Activated CD8-positive, alpha-beta memory T cell treated with anti-CD3 and anti-CD28 coated beads for 4 hours (primary cell): Measurements from ENCODE around the gene MBNL1.

Experiments
- DNase-seq, 2 donors: peaks; one replicate each; pipeline ENCODE4 v3.0.0-alpha.2; 2020; ENCODE audit warnings: low read depth in 2 of 2

Gene MBNL1

DNA sequence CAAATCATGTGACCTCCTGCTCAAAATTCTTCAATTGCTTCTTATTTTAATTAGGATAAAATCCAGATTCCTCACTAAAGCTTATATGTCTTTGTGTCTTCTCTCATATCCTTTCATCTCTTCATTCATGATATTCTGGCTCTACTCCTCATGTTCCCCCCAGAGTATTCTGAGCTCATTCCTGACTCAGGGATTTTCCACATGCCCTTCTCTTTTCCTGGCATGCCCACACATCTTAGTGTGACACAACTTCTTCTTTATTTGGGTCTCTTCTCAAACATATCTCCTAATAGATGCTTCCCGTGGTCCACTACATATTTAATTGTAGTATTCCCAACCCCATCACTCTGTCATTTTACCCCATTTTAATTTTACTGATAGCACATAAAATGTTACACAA, 15.2 kb upstream of the MBNL1 start:
- no peak for DNase-seq

DNA sequence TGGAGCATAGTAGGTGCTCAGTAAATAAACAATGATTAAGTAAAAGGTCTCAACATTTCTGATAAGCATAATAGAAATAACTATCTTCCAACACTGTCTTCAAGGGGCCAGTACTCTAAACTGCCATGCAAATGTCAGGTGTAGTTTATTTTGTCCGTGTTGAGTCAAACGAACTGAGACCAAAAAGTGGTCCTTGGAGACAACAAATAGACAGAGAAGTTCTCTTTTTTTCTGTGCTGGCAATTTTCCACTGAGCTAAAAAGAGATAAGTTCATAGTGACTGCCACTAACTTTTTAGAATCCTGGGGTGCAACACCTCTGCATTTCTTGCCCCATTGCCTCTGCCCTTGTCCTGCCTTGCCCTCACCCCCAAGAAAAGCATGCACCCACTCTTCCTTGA, 14.7 kb upstream of the MBNL1 start:
- no peak for DNase-seq

DNA sequence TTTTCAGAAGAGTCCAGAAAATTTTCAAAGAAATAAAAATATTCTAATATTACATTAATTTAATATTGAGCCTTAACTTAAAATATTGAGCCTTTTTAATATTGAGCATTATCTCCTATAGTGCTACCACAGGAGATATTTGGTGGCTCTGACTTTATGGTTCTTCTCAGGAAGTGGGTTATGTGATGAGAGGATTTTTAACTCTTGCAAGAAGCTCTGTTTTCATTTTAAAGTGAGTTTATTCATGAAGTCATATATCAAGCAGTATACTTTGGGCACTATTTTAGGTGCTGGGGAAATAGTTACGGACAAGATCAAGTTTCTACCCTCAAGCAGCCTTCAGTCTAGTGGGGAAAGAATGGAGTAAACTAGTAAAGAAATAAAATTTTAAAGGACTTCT, 13.4 kb upstream of the MBNL1 start:
- DNase-seq, result no peak

DNA sequence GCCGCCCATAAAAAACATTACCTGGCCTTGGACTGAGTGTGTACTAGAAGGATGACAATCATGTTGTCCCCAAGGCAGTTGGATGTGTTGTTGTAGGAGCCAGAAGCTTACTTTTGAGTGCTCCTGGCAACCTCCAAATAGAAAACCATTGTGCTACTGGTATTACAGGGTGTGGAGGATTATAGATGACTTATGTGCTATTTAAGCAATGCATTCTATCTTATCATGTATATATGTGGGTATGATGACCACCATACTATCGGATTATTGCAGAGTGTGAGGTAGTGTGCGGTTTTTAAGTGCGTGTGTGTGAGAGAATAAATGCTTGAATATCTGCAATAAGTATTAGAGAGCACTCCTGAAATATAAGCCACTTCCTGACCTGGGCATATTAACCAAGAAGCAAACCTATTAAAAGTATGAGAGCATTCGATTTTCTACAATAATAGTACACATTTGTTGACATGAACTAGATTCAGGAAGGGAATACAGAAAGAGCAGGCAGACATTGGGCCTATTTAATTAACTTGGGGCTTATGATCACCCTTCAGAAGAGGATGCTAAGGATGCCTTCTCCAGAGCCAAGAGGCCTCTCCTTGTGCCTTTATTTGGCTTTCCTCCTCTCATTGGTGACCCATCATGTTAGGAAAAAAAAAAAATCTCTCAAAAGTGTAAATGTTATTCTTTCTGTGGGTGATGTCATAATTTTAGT, 11.7 kb upstream of the MBNL1 start:
- DNase-seq, result no peak

DNA sequence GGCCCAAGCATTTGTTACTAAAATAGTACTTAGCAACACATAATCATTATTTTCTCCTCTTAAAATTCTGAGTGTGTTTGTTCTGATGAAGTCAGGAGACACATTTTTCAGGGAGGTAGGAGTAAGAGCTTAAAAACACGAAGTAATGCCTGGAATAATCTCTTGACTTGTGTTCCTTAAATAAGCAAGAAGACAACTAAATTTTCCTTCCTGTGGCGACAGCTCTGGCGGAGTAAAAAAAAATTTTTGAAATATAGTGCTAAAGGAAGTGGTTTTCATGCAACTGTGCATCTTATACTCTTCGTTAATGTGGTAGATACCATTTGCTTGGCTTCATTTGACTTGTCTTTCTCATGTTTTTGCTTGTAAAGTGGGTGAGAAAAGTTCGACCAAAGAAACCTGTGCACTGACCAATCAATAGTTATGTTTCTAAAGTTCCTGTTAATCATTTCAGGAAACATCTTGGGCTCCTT, 11.1 kb upstream of the MBNL1 start:
- DNase-seq, result no peak

DNA sequence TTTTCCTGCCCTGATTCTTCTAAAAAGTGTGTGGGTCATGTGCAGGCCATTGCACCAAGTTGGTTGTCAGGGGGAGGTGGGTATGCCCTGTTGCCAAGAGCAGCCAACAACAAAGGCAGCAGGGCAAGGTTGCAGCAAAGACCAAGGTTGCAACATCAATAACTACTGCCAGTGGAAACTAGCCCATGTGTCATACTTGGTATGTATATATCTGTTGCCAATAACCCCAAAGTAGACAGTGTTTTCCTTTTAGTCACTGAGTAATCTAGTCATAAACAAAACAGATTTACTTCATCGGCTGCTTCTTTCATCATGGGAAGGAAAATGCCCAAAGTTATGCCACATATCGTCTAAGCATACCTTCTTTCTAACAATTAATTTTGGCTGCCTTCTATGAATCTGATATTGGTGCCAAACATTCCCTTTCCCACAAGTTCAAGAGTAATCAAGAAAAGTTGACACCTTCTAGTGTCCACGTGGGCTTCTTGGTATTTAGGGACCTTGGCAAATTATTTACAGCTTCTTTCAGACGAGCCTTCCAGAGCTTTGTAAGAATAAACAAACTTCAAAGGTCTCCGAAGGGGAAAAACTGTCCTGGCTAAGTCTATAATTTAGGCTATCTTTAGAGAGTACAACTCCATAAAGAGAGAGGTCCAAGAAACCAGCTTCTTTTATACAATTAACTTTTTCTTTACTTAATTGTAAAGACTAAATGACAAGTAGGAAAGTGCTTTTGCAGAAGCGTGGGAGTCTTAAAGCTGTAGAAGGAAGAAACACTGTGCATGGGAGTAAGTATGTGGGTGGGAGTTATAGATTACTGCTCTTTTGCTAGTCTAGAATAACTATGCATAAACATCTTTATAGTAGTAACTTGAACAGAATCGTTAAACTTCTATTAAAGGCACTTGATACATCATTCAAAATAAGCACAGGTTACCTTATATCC, 10.0 kb upstream of the MBNL1 start:
- peak in 1 of 2 donors; percentile 37 for DNase-seq

DNA sequence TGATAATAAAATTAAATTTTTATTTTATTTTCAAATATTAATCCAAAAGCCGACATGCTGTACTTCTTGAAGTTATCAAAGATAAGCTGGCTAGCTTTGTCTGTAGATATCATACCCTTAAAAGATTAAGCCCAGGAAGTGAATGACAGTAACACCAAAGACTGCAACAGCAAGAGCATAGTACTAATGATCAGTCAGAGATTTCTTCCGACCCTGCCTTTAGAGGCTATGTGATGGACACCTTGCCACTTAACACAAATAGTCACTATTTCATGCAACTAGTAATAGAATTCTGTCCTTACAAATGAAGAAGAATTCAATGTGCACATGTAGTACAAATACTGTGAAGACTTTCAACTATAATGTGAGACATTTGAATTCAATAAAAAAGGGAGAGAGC, 9.3 kb upstream of the MBNL1 start:
- DNase-seq, result no peak

DNA sequence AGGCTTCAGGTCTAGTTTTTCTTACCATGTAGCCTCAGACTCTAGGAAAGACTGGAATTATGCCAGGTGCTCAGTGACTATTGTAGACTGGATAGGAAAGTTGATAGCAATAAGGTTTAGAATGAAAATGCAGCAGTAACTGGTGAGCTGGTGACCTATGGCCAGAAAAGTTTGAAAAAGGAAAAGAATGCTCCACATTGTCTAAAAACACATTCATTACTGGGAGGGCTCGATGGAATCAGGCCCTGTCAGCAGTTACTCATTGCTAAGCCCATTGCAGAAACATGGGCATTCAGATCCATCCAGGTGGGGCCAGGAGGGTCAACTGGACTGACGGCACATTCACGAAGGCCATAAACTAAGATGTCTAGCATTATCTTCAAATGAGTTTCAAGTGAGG, 8.7 kb upstream of the MBNL1 start:
- DNase-seq, result no peak

DNA sequence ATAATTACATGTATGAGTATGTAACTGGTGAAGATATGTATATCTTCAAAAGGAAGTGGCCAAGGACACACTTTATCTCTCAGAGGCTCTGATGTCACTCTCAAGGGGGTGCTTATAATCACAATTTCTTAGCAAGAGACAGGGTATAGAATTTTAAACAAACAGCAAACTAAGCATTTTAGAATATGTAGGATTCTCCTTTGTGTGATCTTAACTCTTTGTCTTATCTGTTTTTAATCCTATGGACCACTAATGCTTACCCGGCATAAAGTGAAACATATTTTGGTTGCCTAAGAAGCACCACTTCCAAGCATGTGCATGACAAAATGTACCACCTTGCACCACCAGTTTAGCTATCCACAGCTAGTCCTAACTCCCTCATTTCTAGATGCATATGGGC, 8.2 kb upstream of the MBNL1 start:
- no peak for DNase-seq

DNA sequence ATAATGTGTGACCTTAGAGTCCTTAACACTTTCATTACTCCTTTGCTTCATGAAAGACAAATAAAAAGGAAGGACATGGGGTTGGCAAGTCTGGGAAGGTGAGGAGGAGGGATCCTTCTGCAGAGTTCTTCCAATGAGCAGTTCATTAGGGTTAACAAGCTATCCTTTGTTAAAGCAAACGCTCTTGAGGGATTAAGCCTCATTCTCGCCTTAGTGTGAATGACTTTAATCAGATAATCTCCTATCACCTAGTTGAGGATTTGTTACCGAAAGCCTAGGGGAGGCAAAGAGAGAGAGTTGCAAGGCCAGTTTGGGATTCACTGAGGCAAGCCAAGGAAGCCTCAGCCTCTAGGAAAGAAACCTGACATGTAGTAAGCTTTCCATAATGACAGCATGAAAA, 7.4 kb upstream of the MBNL1 start:
- DNase-seq, result no peak

DNA sequence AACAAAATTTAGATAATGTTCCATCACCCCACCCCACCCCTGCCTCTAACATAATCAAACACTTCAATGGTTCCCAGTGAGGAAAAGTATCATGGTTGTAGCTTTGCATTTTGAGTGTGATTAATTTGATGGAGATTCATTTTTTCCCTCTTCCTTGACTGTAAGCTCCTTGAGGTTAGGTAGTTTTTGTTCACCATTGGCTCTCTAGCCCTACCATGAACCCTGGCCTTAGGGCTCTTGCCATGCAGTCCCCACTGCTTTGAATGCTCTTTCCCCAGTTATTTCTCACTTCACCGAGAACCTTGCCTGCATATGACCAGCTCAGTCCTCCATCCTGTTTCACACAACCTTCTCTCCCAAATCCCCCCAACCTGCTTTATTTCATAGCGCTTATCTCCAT, 5.0 kb upstream of the MBNL1 start:
- DNase-seq, result no peak

DNA sequence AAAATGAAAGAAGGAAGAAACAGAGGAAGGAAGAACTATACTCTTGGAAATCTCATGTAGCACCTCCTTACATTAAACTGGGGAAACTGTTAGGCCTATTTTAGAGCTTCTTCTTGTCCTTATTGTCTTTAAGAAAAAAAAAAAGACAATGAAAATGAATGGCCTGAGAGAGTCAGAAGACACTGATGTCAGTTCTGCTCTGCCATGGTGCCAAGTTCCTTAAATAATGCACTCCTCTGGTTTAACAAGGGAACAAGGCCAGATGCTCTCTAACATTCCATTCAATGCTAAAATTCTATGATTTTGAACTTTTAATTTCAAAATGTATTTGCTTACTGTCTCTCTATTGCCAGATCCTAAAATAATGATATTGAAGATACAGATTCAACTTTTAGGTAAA, 4.4 kb upstream of the MBNL1 start:
- no peak for DNase-seq

DNA sequence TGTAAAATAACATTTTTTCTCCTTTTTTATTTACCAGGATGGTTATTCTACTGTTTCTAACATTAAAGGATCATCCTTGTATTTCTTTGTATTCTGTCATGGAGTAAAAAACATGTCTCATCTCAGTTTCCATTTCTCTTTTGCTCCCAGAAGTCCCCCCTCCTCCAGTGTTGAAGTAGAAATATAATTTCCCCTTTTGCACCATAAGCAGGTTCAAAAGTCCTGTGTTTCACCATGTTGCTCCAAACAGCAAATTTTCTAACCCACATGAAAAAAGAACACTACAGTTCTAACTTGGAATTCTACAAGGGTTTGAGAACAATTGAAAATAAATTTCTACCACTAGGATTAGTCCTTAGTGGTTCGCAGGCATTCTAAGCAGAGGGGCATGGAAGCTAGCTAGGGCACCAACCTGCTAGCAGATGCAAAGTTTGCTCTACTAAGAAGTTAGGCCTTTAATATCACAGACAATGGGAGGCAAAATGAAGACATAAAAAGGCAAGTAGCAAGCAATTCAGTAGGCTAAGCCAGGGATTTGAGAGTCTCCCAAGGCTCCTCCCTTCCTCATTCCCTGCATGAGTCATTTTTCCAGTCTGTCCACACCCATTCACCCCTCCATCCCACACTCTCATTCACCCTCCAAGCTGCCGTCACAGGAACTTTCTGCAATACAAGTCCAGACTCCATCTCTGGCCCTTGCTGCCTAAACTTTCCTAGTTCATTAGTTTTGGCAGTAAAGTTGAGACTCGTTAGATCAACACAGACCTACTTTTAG, 2.3 kb upstream of the MBNL1 start:
- no peak for DNase-seq

DNA sequence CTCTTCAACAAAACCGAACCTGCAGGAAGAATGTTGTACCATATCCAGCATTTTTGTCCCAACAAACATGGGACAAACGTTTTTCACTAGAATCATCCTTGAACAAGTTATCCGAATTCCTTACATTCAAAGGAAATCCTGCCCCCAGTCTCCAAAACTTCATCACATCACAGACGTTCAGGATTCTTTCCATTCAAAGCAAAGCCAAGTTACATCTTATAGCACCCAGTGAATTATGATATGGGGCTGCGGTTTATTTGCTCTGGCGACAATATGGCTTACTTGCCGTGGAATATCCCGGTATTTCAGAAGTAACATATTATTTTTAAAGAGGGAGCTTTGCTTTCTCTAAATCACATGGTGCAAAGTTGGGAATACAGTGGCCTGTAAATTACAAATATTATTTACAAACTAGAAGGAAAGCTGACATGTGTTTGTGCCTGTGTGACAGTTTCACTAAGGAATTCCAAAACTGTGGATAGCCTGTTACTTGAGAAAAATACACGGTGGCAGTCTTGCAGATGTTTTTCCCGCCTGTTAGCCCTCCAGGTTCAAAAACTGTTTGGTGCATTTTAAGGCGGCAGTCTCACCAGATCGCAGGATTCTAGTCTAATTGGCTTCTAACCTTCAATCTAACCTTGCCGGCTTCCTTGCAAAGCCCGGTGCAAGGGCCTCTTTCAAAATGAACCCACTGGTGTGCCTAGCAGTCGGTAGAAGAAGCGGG, 736 bp upstream of the MBNL1 start:
- no peak for DNase-seq

DNA sequence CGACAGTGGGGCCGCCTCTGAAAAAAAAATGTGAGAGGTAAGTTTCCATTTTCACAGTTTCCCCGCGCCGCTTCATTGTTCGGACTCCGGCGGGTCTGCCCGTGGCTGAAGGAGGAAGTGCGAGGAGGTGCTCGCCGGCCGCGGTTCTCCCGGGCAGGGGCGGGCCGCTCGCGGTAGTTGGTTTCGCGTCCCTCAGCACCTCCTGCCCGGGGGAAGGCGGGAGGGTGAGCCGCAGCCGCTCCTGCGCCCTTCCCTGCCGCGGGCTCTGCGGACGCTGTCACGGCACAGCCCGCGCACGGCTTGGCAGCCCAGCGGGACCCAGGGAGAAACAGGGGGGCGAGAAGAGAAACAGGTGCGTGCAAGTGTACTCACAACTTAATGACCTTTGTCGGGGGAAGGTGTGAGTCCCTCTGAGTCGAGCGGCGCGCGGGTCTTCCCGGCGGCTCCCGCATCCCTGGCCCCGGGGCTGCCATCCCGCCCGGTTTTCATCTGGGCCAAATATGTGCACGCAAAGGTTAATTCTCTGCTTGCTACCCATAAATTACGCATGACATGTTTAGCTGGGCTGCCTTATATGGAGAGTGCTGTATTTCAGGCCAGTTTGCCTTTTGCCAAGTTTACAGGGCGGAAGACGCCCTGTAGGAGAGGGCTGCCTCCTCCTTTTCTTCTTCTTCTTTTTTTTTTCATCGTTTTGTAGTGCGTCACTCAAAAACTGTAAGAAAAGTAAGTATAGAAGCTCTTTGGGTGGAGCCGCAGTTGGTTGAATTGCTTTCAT, 514 bp downstream of the MBNL1 start:
- no peak for DNase-seq

DNA sequence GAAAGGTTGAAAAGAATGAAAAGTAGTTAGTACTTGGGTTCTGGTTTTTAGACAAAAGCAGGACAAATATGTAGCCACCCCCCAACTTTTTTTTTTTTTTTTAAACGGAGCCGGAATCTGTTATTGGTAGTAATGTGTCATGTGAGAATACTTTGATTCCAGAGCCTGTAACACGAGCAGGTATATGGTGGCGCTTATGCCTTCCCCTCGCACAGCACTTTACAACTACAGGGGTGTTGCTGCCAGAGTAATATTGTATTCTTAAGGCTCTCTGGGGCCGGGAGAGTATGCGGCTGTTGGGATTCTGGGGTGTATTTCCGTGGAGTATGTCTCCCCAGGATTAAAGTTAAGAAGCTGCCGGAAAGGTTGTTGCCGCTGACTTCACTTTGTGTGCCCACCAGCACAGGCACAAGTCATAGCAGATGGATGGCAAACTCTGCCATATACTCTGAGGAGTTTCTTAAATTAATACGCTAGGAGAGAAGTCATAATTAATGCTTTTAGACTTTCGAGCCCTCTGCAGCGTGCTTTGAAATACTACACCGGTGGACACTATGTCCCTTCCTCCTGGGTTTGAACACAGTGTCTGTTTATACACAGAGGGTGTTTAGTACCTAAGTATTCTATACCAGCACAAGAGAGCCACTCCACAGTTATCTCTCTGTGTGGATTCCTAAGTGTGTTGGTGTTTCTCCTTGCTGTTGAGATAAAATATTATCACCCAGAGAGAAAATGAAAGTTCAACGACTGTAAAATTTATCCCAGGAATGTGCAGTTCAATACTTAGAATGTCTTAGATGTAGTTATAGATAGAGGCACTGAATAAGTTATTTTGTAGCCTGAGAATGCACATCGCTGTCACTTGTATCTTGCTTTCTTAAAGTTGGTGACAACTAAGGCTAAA, 1.4 kb downstream of the MBNL1 start:
- DNase-seq, result no peak

DNA sequence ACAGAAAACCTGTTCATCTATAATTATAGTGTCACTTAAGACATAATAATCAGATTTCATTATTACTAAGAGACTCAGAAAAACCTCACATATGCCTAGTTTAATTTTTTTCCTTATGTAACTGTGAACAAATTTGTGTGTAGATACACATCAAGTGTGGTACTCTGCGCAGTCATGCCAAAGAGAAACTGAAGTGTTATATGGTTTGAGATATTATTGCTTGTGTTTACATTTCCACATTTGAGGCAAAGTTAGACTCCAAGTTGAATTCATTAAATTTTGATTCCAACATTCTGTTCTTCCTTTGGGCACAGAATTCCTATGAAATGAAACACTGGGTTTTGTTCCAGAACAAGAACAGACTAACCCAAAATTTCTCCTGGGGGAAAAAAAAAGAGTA, 2.2 kb downstream of the MBNL1 start:
- no peak for DNase-seq

DNA sequence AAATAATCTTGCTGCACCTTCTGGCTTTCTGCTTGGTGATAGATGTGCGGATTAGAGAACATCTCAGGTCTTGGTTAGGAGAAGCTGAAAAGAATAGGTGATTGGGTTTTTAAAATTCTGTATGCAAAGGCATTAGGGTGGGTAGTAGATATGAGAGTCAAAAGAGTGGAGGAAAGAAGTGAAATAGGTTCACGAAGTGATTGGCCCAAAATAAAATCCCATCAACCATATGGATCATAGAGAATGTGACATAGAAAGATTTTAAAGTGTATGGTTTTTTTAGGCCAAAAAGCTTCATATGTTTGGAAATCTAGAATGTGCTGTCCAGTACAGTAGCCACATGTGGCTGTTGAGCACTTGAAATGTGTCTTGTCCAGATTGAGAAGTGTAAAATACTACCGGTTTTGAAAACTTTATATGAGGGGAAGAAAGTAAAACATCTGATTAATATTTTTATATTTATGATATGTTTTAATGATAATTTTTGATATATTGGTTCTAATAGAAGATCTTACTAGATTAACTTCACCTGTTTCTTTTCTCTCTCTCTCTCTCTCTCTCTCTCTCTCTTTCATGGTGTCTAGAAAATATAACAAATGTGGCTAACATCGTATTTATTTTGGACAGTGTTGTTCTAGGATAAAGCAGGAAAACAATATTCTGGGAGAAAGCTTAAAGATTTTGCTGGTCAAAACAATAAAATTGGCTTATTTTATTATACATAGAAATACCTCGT, 2.9 kb downstream of the MBNL1 start:
- DNase-seq, result no peak

DNA sequence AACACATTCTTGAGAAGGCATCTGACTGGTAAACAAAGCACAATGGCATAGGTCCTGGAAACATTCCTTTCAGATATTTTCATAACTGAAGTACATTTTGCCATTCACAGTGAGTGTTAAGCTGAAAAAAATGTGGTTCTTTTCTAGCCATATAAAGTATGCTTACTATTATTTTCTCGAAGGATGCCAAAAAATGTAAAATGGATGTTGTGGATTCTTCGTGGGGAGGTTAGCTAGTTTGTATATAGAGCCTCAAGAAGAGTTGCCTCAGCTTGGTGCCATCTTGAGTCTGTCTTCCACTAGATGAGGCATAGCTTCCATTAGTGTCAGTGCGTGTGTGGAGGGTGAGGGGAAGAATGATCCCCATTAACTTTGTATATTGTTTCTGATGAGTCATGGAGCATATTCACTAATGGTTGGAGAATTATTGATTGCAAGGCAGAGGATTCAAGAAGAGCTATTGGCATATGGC, 4.1 kb downstream of the MBNL1 start:
- DNase-seq, result peak in 1 of 2 donors; percentile 45
